K562 (cell line): ENCODE results near the gene SKIL. TPM values are rescaled to one million over a fixed set of nuclear protein-coding genes. Genes with fewer than 3 reads are reported as not detected.

Source experiments
- ATF1 ChIP-seq, 2 experiments: fragments of 450-650 bp in 1 of 2; IDR thresholded peaks; 2 replicates each; pipeline ENCODE4 v1.6.1; 2016; ENCODE audit warnings: missing compliant biosample characterization in 1 of 2, missing genetic modification characterization in 1 of 2
- CC2D1A ChIP-seq: fragments of 450-650 bp; IDR thresholded peaks from 2 replicates; pipeline ENCODE4 v1.6.1; 2017; ENCODE audit warnings: mild to moderate bottlenecking
- CHAMP1 ChIP-seq: fragments of 450-650 bp; IDR thresholded peaks from 2 replicates; pipeline ENCODE4 v1.6.1; 2016; ENCODE audit warnings: mild to moderate bottlenecking
- E2F4 ChIP-seq: sonication (generic); formaldehyde crosslinking; IDR thresholded peaks from 2 replicates; pipeline ENCODE4 v1.8.0; 2022; ENCODE audit warnings: mild to moderate bottlenecking, low read depth, missing genetic modification reagents
- EHMT2 ChIP-seq: fragments of 450-650 bp; IDR thresholded peaks from 2 replicates; pipeline ENCODE4 v1.6.1; 2018; ENCODE audit warnings: antibody characterized with exemption
- EP300 ChIP-seq: IDR thresholded peaks from 2 replicates; pipeline ENCODE4 v1.6.1; 2012; ENCODE audit warnings: low read length, improper control_type of control experiment
- GATAD2B ChIP-seq: fragments of 450-650 bp; IDR thresholded peaks from 2 replicates; pipeline ENCODE4 v1.6.1; 2017; ENCODE audit warnings: mild to moderate bottlenecking, borderline replicate concordance
- KAT2B ChIP-seq: IDR thresholded peaks from one replicate; pipeline ENCODE4 v1.6.1; 2012; ENCODE audit warnings: low read depth, mild to moderate bottlenecking, control low read depth, inconsistent platforms, low read length, moderate library complexity
- MTA1 ChIP-seq: fragments of 450-650 bp; IDR thresholded peaks from 2 replicates; pipeline ENCODE4 v1.6.1; 2017; ENCODE audit warnings: borderline replicate concordance
- MTA2 ChIP-seq: fragments of 450-650 bp; IDR thresholded peaks from 2 replicates; pipeline ENCODE4 v1.6.1; 2016; ENCODE audit warnings: low read depth
- PHF21A ChIP-seq: fragments of 450-650 bp; IDR thresholded peaks from 2 replicates; pipeline ENCODE4 v1.6.1; 2017; ENCODE audit warnings: low read depth, borderline replicate concordance
- POLR2A ChIP-seq: fragments of 450-650 bp; conservative IDR thresholded peaks from 2 replicates; pipeline ENCODE4 v1.6.1; 2016
- POLR2H ChIP-seq: IDR thresholded peaks from 2 replicates; pipeline ENCODE4 v1.6.1; 2016; ENCODE audit warnings: missing genetic modification characterization, low read depth, mild to moderate bottlenecking, control low read depth, missing compliant biosample characterization, moderate library complexity
- PRDM10 ChIP-seq: fragments of 450-650 bp; IDR thresholded peaks from 2 replicates; pipeline ENCODE4 v1.6.1; 2018; ENCODE audit not compliant: partially characterized antibody
- RNF2 ChIP-seq: sonication (generic); IDR thresholded peaks from 2 replicates; pipeline ENCODE4 v1.6.1; 2016
- THAP7 ChIP-seq: fragments of 250-450 bp; sonication (Bioruptor Pico); IDR thresholded peaks from 2 replicates; pipeline ENCODE4 v1.5.0; 2021
- ZBTB5 ChIP-seq: fragments of 450-650 bp; IDR thresholded peaks from 2 replicates; pipeline ENCODE4 v1.6.1; 2017; ENCODE audit warnings: antibody characterized with exemption
- ZNF354B ChIP-seq: fragments of 250-450 bp; sonication (Bioruptor Pico); IDR thresholded peaks from 2 replicates; pipeline ENCODE4 v1.4.0; 2020
- polyA plus RNA-seq, 8 experiments: library from polyadenylated mRNA; depleted of rRNA in 4 of 8; stranded (reverse) in 5 of 8; unstranded in 3 of 8; fragments of >200 nt; fragmentation: Nextera tagmentation in 2 of 8; fragmentation: Illumina TruSeq in 1 of 8; extraction: Ambion mirVana in 2 of 8; extraction: Trizol in 1 of 8; gene quantifications; 2 replicates each; pipeline versions ENCODE4 v1.2.1 to v1.2.3, GENCODE V29; 2011 to 2014; ENCODE audit warnings: inconsistent platforms in 1 of 8, missing spikeins in 1 of 8
- total RNA-seq, 7 experiments: library from RNA; depleted of rRNA in 6 of 7; stranded (reverse); fragments of >200 nt in 6 of 7; fragmentation: Illumina TruSeq in 2 of 7; extraction: Trizol in 2 of 7; gene quantifications; 2 replicates each; pipeline versions ENCODE4 v1.2.1 to v1.2.3, GENCODE V29; 2011 to 2021; ENCODE audit warnings: low replicate concordance in 1 of 7

SKIL gene
- total and polyA plus RNA-seq, 9 of the 15 experiments (the other 6 are each of a cell fraction or from before 2014, with no cell fraction given), result 4.3 to 19.1 (median 9.7) TPM

- TF ChIP-seq PRDM10, result peak; percentile 49
- TF ChIP-seq EHMT2, result 0 out of 2 replicates have a peak, but pooled peaks have one; percentile 33
- peak; percentile 35; the same call in 1 of the 2 replicates for TF ChIP-seq POLR2H
- TF ChIP-seq CC2D1A, result peak; percentile 67
- TF ChIP-seq ZBTB5, result peak; percentile 79
- TF ChIP-seq PHF21A, result no peak
- TF ChIP-seq THAP7 (CRISPR knock-in tag), result no peak
- TF ChIP-seq ZNF354B (CRISPR knock-in tag), result no peak
- TF ChIP-seq E2F4 (CRISPR knock-in tag), result no peak
- TF ChIP-seq MTA2, result peak; percentile 22; the same call in 1 of the 2 replicates
- TF ChIP-seq GATAD2B, result peak; percentile 38; the same call in 1 of the 2 replicates
- peak; percentile 61; the same call in 1 of the 2 replicates for TF ChIP-seq CHAMP1
- peak; percentile 64 for TF ChIP-seq EP300
- TF ChIP-seq RNF2, result peak; percentile 64; the same call in 1 of the 2 replicates
- TF ChIP-seq ATF1 (CRISPR knock-in tag; IDR thresholded peaks at IDR 0.05), result no peak
- 0 out of 2 replicates have a peak, but pooled peaks have one; percentile 1 for TF ChIP-seq ATF1 (tag; IDR thresholded peaks at IDR 0.05)
- 0 out of 2 replicates have a peak, but pooled peaks have one; percentile 30 for TF ChIP-seq POLR2A
- TF ChIP-seq MTA1, result peak; percentile 63; the same call in 1 of the 2 replicates
- TF ChIP-seq KAT2B, result no peak
Measured at GRCh38 chr3:170358042-170359010, 811 bp downstream of the SKIL start (continued).
